ENCODE measurements around the gene MBLAC1. TPM values are rescaled to one million over a fixed set of nuclear protein-coding genes. Genes with fewer than 3 reads are reported as not detected.

Gene MBLAC1
- total and polyA plus RNA-seq, 8 donors, result 1.2 to 2.8 (median 1.7) TPM

DNA sequence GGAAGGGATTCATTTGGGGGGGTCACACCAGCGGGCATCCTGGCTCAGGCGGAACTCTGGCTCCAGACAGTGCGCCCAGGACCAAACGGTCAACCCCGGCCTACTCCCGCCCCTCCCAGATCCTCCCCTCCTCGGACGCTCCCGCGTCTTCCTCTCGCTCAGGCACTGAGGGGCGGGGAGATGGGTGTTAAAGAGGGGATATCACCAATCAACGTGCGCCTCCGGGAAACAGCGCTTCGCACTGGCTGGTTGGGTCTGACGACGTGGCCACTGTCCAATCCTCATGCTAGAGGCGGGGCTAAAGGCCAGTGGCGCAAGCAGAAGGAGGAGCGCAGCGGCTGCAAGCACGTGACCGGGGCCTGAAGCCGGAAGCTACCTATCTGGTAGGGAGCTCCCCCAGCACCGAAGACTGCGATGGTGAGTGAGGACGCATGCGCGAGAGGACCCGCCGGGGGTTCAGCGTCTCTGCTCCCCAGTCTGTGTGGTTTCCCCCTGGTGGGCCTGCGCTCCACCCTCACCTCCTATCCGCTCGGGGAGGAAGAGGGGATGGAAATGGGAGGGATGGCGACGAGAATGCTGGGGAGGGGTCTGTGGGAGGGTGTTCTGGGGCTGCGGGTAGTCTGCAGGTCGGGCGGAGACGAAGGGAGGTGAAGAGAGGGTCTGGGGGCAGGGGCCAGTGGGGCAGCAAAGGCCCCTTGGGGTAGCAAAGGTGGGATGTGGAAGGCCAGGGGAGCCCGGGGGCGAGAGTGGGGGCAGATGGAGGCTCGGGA lies 22.0 kb downstream of the MBLAC1 start, which contains the start of gene LAMTOR4:
Gene LAMTOR4 (plus strand): TSS at position 360 of the 770 bp plus-strand sequence. CDS start 55 bp downstream, at position 415.
- intact Hi-C loops (cut with DNase I), result no loop called here
- peak within 1 kb of the TSS; percentile 67 to 84 for H3K27ac ChIP-seq
- peak within 1 kb of the TSS; percentile 74 to 82 for H3K4me3 ChIP-seq
- no peaks in the 10 kb centered on the region for H3K27me3 ChIP-seq
- DNase-seq, result peak; percentile 97 to 99 (median 98)
- peak; percentile 98 for ATAC-seq
- H3K9me3 ChIP-seq, result no peaks in the 10 kb centered on the region
- H3K4me1 ChIP-seq, result peaks cover 8 to 53% of the 10 kb centered on the region in 2 donors
- H3K36me3 ChIP-seq, result peaks cover 0 to 15% of the 10 kb centered on the region in 2 donors
- TF ChIP-seq, protein P1, sequence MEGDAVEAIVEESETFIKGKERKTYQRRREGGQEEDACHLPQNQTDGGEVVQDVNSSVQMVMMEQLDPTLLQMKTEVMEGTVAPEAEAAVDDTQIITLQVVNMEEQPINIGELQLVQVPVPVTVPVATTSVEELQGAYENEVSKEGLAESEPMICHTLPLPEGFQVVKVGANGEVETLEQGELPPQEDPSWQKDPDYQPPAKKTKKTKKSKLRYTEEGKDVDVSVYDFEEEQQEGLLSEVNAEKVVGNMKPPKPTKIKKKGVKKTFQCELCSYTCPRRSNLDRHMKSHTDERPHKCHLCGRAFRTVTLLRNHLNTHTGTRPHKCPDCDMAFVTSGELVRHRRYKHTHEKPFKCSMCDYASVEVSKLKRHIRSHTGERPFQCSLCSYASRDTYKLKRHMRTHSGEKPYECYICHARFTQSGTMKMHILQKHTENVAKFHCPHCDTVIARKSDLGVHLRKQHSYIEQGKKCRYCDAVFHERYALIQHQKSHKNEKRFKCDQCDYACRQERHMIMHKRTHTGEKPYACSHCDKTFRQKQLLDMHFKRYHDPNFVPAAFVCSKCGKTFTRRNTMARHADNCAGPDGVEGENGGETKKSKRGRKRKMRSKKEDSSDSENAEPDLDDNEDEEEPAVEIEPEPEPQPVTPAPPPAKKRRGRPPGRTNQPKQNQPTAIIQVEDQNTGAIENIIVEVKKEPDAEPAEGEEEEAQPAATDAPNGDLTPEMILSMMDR (IDR thresholded peaks at IDR 0.05), result no peak

DNA sequence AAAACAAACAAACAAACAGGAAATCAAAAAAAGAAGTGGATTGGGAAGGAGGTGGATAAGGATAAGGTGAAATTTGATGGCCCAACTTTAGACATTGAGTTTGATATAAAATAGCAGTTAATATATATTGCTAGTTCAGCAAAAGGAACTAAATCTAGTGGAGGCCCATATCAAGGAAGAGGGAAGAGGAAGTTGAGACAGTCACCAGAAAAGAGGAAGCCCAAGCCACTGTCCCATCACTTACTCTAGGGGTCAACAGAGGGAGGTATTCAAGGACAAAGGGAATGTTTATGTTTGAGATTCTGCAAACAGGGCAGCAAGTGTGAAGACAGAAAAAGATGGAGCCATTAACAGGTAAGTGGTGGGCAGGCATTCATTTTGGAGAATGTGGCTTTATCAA lies 25.6 kb downstream of the MBLAC1 start:
- DNase-seq, result no peak
- ATAC-seq, result no peak
- Histone ChIP-seq H3K9me3 (no peaks in the 10 kb centered on the region), H3K4me1 (peaks cover 12 to 89% of the 10 kb centered on the region in 2 donors), H3K4me3 (no peak overlapping the region), H3K27me3 (no peaks in the 10 kb centered on the region), H3K27ac (peak overlapping the region in 1 of 2 donors; percentile 76), H3K36me3 (peaks cover 0 to 46% of the 10 kb centered on the region in 2 donors)
- intact Hi-C loops (cut with DNase I), result no loop called here
- TF ChIP-seq, protein P1 (IDR thresholded peaks at IDR 0.05), result no peak

DNA sequence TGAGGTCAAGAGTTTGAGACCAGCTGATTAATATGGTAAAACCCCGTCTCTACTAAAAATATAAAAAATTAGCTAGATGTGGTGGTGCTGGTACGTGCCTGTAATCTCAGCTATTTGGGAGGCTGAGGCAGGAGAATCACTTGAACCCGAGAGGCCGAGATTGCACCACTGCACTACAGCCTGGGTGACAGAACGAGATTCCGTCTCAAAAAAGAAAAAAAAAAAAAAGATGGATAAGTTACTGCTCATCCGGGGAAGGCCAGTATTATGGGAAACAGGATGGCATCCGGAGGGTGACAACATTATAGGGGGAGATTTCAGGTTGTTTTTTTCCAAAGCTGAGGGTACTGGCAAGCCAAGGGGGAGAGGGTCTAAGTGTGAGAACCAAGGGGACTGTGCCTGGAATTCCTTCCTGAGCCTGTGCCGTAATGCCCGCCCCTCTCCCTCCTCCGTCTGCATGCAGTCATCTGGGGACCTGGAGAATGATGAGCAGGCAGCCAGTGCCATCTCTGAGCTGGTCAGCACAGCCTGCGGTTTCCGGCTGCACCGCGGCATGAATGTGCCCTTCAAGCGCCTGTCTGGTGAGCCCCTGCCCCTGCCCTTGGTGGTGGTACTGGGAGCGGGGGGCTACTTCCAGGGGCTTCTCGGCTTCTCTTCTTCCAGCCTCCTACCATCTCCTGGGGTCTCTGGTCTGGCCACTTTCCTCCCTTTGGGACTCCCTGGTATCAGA lies 26.3 kb downstream of the MBLAC1 start:
- ATAC-seq (no peak), DNase-seq (no peak)
- intact Hi-C loops (cut with DNase I), result no loop called here
- H3K4me1 ChIP-seq, result peaks cover 13 to 90% of the 10 kb centered on the region in 2 donors
- no peaks in the 10 kb centered on the region for H3K9me3 ChIP-seq
- peaks cover 0 to 46% of the 10 kb centered on the region in 2 donors for H3K36me3 ChIP-seq
- H3K27ac ChIP-seq, result peak overlapping the region in 1 of 2 donors; percentile 76
- H3K4me3 ChIP-seq, result no peak overlapping the region
- TF ChIP-seq, protein P1 (IDR thresholded peaks at IDR 0.05), result no peak
- H3K27me3 ChIP-seq, result no peaks in the 10 kb centered on the region

DNA sequence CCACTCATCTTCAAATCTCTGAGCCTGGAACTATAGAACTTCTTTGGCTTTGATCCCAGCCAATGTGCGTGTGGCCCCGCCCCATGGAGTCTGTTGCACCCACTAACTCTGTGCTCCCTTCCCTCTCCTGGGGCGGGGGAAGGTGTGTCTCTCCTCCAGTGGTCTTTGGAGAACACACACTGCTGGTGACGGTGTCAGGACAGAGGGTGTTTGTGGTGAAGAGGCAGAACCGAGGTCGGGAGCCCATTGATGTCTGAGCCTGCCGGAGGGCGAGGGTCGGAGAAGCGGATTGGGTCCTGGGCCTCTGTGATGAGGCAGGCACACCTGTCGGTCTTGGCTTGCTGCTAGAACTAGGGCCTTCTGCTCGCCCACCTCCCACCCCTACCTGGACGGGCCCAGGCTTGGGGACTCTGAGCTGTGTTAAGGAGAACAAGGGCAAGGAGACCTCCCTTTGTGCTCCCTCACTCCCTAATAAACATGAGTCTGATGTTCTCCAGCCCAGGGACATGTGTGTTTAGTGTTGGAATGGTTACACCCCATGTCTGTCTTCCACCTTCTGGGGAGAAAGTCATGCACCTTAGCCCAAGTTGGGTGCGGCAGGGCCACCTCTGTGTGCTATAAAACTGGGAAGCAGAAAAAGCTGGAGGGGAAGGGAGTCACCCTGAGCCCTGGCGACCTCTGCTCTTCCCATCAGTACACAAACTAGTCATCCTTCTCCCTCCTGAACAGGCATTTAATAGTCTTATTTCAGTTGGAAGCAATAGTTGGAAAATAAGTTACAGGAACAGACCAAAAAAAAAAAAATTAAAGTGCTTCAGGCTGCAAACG lies 27.2 kb downstream of the MBLAC1 start:
- no peak overlapping the region for H3K4me3 ChIP-seq
- H3K4me1 ChIP-seq, result peaks cover 14 to 89% of the 10 kb centered on the region in 2 donors
- H3K9me3 ChIP-seq, result no peaks in the 10 kb centered on the region
- H3K27me3 ChIP-seq, result no peaks in the 10 kb centered on the region
- peaks cover 0 to 46% of the 10 kb centered on the region in 2 donors for H3K36me3 ChIP-seq
- DNase-seq, result no peak
- TF ChIP-seq, protein P1 (IDR thresholded peaks at IDR 0.05), result no peak
- intact Hi-C loops (cut with DNase I), result no loop called here
- ATAC-seq, result no peak
- peak overlapping the region in 1 of 2 donors; percentile 28 for H3K27ac ChIP-seq

Measured in left lung (tissue), 10 donors.